ENCODE measurements around the gene LRRC8D.

DNA sequence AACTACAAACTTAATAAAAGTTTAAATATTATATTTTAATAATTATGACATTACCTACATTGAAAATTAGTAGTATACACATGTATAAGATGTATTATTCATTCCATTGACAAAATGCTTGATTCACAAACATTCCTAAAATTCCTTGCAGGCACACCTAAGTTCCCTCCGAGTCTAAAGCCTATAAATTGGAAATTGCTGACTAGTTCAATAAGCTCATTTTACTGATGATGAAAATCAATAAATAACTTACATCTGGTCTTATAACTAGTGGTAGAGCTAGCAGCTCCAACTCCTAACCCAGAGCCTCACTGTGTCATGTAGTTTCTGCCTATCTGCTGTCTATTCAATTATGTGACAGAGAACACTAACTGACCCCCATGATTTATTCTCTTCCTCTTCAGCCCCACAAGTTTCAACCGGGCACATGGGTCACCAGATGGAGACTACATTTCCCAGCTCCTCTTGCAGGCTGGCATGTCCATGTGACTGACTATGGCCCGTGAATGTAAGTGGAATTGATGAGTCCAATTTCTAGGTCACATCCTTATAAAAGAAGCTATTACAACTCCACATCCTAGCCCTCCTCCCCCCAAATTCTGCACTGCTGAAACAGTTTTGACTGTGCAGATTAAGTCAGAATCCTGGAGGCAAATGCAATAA is 29.6 kb upstream of the LRRC8D start:
- TF ChIP-seq, protein P1, sequence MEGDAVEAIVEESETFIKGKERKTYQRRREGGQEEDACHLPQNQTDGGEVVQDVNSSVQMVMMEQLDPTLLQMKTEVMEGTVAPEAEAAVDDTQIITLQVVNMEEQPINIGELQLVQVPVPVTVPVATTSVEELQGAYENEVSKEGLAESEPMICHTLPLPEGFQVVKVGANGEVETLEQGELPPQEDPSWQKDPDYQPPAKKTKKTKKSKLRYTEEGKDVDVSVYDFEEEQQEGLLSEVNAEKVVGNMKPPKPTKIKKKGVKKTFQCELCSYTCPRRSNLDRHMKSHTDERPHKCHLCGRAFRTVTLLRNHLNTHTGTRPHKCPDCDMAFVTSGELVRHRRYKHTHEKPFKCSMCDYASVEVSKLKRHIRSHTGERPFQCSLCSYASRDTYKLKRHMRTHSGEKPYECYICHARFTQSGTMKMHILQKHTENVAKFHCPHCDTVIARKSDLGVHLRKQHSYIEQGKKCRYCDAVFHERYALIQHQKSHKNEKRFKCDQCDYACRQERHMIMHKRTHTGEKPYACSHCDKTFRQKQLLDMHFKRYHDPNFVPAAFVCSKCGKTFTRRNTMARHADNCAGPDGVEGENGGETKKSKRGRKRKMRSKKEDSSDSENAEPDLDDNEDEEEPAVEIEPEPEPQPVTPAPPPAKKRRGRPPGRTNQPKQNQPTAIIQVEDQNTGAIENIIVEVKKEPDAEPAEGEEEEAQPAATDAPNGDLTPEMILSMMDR (conservative IDR thresholded peaks at IDR 0.05; ENCODE audit: low read length): no peak
- no peak for TF ChIP-seq EZH2phosphoT487 (IDR thresholded peaks at IDR 0.05; ENCODE audit: borderline replicate concordance)
